NCI-H1436 treated with DMSO at 0.1 percent for 48 hours (cell line): ENCODE measurements around the gene RPS8.
"Not testable (repeated sequence)": the region's sequence is repeated elsewhere in the genome, so short reads cannot be mapped to it uniquely, and the experiment has no call there.

Source experiments
- DNase-seq: peaks from one replicate; lab custom pipeline; 2025; lab: John Stamatoyannopoulos, UW

RPS8 gene

GRCh38 chr1:44775078-44775929 lies at the start of gene RPS8:
RPS8 (plus strand) TSS chr1:44775540; CDS start chr1:44775597, 57 bp downstream.
- DNase-seq: peak; percentile 57

- DNase-seq: peak; percentile 76
Observed at GRCh38 chr1:44730741-44731512, 44.4 kb upstream of the RPS8 start, which contains the start of gene RNU5D-1. RNU5D-1 (minus strand) TSS chr1:44731170.

- no peak for DNase-seq
Observed at GRCh38 chr1:44733365-44733764, 42.0 kb upstream of the RPS8 start.

- DNase-seq: no peak
Observed at GRCh38 chr1:44733784-44734183, 41.6 kb upstream of the RPS8 start.

GRCh38 chr1:44735992-44736391 lies 39.3 kb upstream of the RPS8 start:
- no peak for DNase-seq

- DNase-seq: not testable (repeated sequence)
Observed at GRCh38 chr1:44738953-44739306, 36.4 kb upstream of the RPS8 start.

GRCh38 chr1:44739307-44740178 lies 35.8 kb upstream of the RPS8 start, which contains the start of gene KIF2C:
KIF2C (plus strand) TSS chr1:44739837; CDS start chr1:44739933, 96 bp downstream.
- peak; percentile 74 for DNase-seq

- no peak for DNase-seq
Observed at GRCh38 chr1:44740179-44740617, 35.1 kb upstream of the RPS8 start.

- DNase-seq: no peak
Observed at GRCh38 chr1:44743211-44743610, 32.1 kb upstream of the RPS8 start.

GRCh38 chr1:44747878-44748277 lies 27.5 kb upstream of the RPS8 start:
- DNase-seq: no peak

GRCh38 chr1:44757420-44757819 lies 17.9 kb upstream of the RPS8 start:
- no peak for DNase-seq

- no peak for DNase-seq
Observed at GRCh38 chr1:44759077-44759476, 16.3 kb upstream of the RPS8 start.

- no peak for DNase-seq
Observed at GRCh38 chr1:44760876-44761275, 14.5 kb upstream of the RPS8 start.

GRCh38 chr1:44766421-44766820 lies 8.9 kb upstream of the RPS8 start:
- DNase-seq: not testable (repeated sequence)

- no peak for DNase-seq
Observed at GRCh38 chr1:44775930-44776729, 790 bp downstream of the RPS8 start.

- DNase-seq: no peak
Observed at GRCh38 chr1:44776730-44777068, 1.4 kb downstream of the RPS8 start.

GRCh38 chr1:44777547-44777946 lies 2.2 kb downstream of the RPS8 start:
- no peak for DNase-seq

GRCh38 chr1:44777969-44778635 lies 2.8 kb downstream of the RPS8 start:
- DNase-seq: no peak

GRCh38 chr1:44778705-44779576 lies 3.6 kb downstream of the RPS8 start:
- DNase-seq: no peak
